Measurements from ENCODE around the gene PROK1. TPM values are rescaled to one million over a fixed set of nuclear protein-coding genes. Genes with fewer than 3 reads are reported as not detected.
"Not testable (repeated sequence)": the region's sequence is repeated elsewhere in the genome, so short reads cannot be mapped to it uniquely, and the experiment has no call there.

PROK1 gene
- total RNA-seq, 2 donors from 2014 or later, result 10.7 to 75.3 TPM

DNA sequence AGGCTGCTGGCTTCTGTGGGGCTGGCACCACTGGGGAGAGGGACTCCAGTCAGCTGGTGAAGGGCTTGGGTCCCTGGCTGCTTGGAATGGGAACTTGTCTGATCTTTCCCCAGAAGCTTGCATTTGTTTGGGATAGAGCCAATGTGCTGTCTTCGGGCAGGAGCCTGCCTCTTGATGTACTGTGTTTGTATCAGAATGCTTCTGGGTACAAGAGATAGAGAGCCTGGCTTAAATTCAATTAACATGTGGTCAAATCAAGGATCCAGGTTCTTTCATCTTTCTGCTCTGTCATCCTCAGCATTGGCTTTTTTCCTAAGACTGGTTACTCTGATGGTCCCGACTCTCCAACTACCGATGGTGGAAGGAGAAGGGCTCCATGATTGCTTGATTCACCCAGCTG is 16.0 kb upstream of the PROK1 start:
- H3K9me3 ChIP-seq, result no peaks in the 10 kb centered on the region
- H3K4me1 ChIP-seq (replicated peaks), result no peaks in the 10 kb centered on the region
- H3K27ac ChIP-seq, result no peak overlapping the region
- no peaks in the 10 kb centered on the region for H3K36me3 ChIP-seq
- H3K27me3 ChIP-seq (replicated peaks; ENCODE audit: insufficient read depth), result no peaks in the 10 kb centered on the region
- DNase-seq (ENCODE audit: low spot score), result no peak
- intact Hi-C loops (cut with DNase I), result no loop called here
- TF ChIP-seq, protein P1, sequence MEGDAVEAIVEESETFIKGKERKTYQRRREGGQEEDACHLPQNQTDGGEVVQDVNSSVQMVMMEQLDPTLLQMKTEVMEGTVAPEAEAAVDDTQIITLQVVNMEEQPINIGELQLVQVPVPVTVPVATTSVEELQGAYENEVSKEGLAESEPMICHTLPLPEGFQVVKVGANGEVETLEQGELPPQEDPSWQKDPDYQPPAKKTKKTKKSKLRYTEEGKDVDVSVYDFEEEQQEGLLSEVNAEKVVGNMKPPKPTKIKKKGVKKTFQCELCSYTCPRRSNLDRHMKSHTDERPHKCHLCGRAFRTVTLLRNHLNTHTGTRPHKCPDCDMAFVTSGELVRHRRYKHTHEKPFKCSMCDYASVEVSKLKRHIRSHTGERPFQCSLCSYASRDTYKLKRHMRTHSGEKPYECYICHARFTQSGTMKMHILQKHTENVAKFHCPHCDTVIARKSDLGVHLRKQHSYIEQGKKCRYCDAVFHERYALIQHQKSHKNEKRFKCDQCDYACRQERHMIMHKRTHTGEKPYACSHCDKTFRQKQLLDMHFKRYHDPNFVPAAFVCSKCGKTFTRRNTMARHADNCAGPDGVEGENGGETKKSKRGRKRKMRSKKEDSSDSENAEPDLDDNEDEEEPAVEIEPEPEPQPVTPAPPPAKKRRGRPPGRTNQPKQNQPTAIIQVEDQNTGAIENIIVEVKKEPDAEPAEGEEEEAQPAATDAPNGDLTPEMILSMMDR (IDR thresholded peaks at IDR 0.05), result no peak
- TF ChIP-seq POLR2A (IDR thresholded peaks at IDR 0.05) (no peak), POLR2AphosphoS5 (IDR thresholded peaks at IDR 0.05) (no peak)
- H3K4me3 ChIP-seq, result no peak overlapping the region
- 44% methylated on average over 3 of the region's 3 CpGs for WGBS

DNA sequence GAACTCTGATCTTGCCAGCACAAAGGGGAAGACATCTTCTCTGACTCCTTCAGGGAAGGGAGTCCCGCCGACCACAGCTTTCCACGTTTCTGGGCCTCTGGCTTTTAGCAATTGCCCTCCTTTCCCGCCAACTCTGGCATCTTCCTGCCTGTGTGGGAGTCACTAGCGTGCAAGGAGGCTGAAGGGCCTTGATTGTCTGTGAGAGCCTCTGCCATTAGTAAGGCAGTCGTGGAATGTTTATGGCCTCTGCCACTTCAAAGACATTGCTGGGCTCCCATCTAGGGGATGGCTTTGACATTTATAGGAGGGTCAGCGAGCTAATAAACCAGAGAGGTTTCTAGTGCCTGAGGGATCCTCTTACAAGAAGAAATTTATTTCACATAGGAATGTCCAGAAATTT is 14.3 kb upstream of the PROK1 start:
- Histone ChIP-seq H3K4me3 (no peak overlapping the region), H3K9me3 (no peaks in the 10 kb centered on the region), H3K27ac (peak overlapping the region; percentile 18 to 29), H3K4me1 (replicated peaks) (no peaks in the 10 kb centered on the region), H3K27me3 (replicated peaks; ENCODE audit: insufficient read depth) (no peaks in the 10 kb centered on the region), H3K36me3 (no peaks in the 10 kb centered on the region)
- TF ChIP-seq POLR2A (IDR thresholded peaks at IDR 0.05) (no peak), POLR2AphosphoS5 (IDR thresholded peaks at IDR 0.05) (no peak)
- TF ChIP-seq, protein P1 (IDR thresholded peaks at IDR 0.05), result no peak
- intact Hi-C loops (cut with DNase I), result no loop called here
- WGBS, result 37% methylated on average over 7 of the region's 7 CpGs
- DNase-seq (ENCODE audit: low spot score), result no peak

DNA sequence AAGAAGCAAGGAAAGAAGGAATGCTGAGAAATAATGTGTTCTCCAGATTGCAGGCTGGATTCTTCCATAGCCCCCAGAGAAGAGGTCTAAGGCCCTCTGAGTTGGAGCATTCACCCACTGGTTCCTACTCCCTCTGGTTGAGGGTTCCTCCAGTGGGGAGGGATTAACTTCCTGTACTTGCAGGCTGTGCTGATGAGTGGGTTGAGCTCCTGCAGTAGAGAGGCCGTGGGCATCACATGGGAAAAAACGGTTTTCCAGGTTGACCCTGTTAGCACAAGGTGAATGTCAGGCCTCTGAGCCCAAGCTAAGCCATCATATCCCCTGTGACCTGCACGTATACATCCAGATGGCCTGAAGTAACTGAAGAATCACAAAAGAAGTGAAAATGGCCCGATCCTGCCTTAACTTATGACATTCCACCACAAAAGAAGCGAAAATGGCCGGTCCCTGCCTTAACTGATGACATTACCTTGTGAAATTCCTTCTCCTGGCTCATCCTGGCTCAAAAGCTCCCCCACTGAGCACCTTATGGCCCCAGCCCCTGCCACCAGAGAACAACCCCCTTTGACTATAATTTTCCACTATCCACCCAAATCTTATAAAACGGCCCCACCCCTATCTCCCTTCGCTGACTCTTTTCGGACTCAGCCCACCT is 13.2 kb upstream of the PROK1 start:
- H3K27me3 ChIP-seq (replicated peaks; ENCODE audit: insufficient read depth); H3K9me3 ChIP-seq; H3K4me1 ChIP-seq (replicated peaks); H3K4me3 ChIP-seq; intact Hi-C loops (cut with DNase I); DNase-seq (ENCODE audit: low spot score); H3K36me3 ChIP-seq: not testable (repeated sequence)
- WGBS, result 87% methylated on average over 9 of the region's 9 CpGs
- H3K27ac ChIP-seq, result peak overlapping the region in 1 of 2 donors; percentile 13

DNA sequence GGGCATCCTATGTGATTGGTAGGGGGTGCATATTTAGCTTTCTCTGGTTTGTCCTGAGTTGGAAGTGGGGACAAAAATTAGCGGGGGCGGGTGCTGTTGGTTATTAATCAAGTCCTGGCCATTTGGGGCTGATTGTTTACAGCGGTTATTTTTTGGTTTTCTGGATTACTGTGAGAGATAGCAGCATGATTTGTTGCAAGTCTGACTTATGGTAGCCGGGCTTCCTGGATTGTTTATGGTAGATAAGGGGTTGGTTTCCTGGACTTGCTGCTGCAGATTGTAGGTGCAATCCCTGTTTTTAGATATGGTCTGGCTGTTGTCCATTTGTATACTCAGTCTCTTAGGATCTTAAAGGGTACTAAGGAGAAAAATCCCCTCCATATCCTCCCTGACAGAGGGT is 12.1 kb upstream of the PROK1 start:
- WGBS, result 84% methylated on average over 4 of the region's 4 CpGs
- no peak overlapping the region for H3K4me3 ChIP-seq
- intact Hi-C loops (cut with DNase I), result no loop called here
- no peaks in the 10 kb centered on the region for H3K9me3 ChIP-seq
- no peaks in the 10 kb centered on the region for H3K27me3 ChIP-seq (replicated peaks; ENCODE audit: insufficient read depth)
- H3K4me1 ChIP-seq (replicated peaks), result no peaks in the 10 kb centered on the region
- TF ChIP-seq POLR2AphosphoS5 (IDR thresholded peaks at IDR 0.05) (no peak), POLR2A (IDR thresholded peaks at IDR 0.05) (no peak)
- TF ChIP-seq, protein P1 (IDR thresholded peaks at IDR 0.05), result no peak
- H3K36me3 ChIP-seq, result no peaks in the 10 kb centered on the region
- no peak for DNase-seq (ENCODE audit: low spot score)
- no peak overlapping the region for H3K27ac ChIP-seq

DNA sequence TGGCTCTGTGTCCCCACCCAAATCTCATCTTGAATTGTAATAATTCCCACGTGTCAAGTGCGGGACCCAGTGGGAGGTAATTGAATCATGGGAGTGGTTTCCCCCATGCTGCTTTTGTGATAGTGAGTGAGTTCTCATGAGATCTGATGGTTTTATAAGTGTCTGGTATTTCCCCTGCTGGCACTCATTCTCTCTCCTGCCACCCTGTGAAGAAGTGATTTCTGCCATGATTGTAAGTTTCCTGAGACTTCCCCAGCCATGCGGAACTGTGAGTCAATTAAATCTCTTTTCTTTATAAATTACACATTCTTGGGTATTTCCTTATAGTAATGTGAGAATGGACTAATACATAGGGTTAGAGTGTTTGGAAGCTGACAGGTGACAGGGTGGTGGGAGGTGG is 11.1 kb upstream of the PROK1 start:
- DNase-seq (ENCODE audit: low spot score), result not testable (repeated sequence)

DNA sequence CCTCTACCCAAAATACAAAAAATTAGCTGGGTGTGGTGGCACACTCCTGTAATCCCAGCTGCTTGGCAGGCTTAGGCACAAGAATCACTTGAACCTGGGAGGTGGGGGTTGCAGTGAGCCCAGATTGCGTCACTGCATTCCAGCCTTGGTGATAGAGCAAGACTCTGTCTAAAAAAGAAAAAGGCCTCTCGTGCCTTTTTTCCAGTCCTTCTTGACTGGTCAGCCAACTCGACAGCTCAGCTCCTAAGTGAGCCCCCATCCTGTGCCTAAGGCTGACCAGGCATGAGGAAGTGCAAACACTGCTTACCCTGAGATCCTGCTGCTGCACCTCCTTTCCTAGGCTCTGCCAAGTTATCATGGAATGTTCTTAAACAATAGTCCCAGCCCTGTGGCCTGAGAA is 10.1 kb upstream of the PROK1 start:
- no peak for DNase-seq (ENCODE audit: low spot score)
- H3K27me3 ChIP-seq (replicated peaks; ENCODE audit: insufficient read depth), result no peaks in the 10 kb centered on the region
- H3K9me3 ChIP-seq, result no peaks in the 10 kb centered on the region
- H3K36me3 ChIP-seq, result no peaks in the 10 kb centered on the region
- TF ChIP-seq, protein P1 (IDR thresholded peaks at IDR 0.05), result no peak
- TF ChIP-seq POLR2A (IDR thresholded peaks at IDR 0.05), result no peak
- no peak for TF ChIP-seq POLR2AphosphoS5 (IDR thresholded peaks at IDR 0.05)
- intact Hi-C loops (cut with DNase I), result no loop called here
- 33% methylated on average over 3 of the region's 3 CpGs for WGBS
- H3K4me1 ChIP-seq (replicated peaks), result no peaks in the 10 kb centered on the region
- no peak overlapping the region for H3K27ac ChIP-seq
- H3K4me3 ChIP-seq, result no peak overlapping the region

More for the DNA sequence above, 11.1 kb upstream of the PROK1 start:
- H3K36me3 ChIP-seq; H3K27me3 ChIP-seq (replicated peaks; ENCODE audit: insufficient read depth); H3K4me1 ChIP-seq (replicated peaks); H3K27ac ChIP-seq; intact Hi-C loops (cut with DNase I); H3K9me3 ChIP-seq; H3K4me3 ChIP-seq: not testable (repeated sequence)
- 85% methylated on average over 3 of the region's 3 CpGs for WGBS

Data from prostate gland (tissue), 2 donors.